Esophagus muscularis mucosa (tissue), 4 donors: ENCODE data around the gene TAS2R16. TPM values are rescaled to one million over a fixed set of nuclear protein-coding genes. Genes with fewer than 3 reads are reported as not detected.

Experiments
- DNase-seq: peaks from one replicate; pipeline ENCODE4 v3.0.0-alpha.2; 2017; ENCODE audit errors: extremely low spot score
- H3K27ac ChIP-seq, 4 donors: fragments of 200-600 bp; sonication (generic); replicated peaks in 1 of 4; 1 replicate in 3 of 4; 2 replicates in 1 of 4; pipeline ENCODE4 v1.5.1; 2016 to 2019; ENCODE audit warnings: mild to moderate bottlenecking in 1 of 4
- H3K27me3 ChIP-seq, 4 donors: fragments of 200-600 bp; sonication (generic); one replicate each; pipeline versions ENCODE4 v1.5.1 to v1.6.0; 2016 to 2019
- H3K36me3 ChIP-seq, 4 donors: fragments of 200-600 bp; sonication (generic); one replicate each; pipeline ENCODE4 v1.5.1; 2016 to 2019
- H3K4me1 ChIP-seq, 4 donors: fragments of 200-600 bp; sonication (generic); one replicate each; pipeline ENCODE4 v1.5.1; 2016 to 2019
- H3K4me3 ChIP-seq, 4 donors: fragments of 200-600 bp; sonication (generic); 1 replicate in 2 of 4; 2 replicates in 2 of 4; pipeline ENCODE4 v1.5.1; 2016 to 2019; ENCODE audit warnings: mild to moderate bottlenecking in 4 of 4, moderate library complexity in 1 of 4
- H3K9me3 ChIP-seq, 4 donors: fragments of 200-600 bp; sonication (generic); 1 replicate in 3 of 4; 2 replicates in 1 of 4; pipeline ENCODE4 v1.5.1; 2016 to 2019
- CTCF ChIP-seq, 3 experiments: fragments of 200-600 bp in 2 of 3; fragments of 450-650 bp in 1 of 3; sonication (generic) in 2 of 3; IDR thresholded peaks; one replicate each; pipeline ENCODE4 v1.5.1; 2017 to 2019; ENCODE audit warnings: antibody characterized with exemption in 3 of 3, mild to moderate bottlenecking in 2 of 3, moderate library complexity in 1 of 3
- EP300 ChIP-seq: sonication (generic); formaldehyde crosslinking; IDR thresholded peaks from one replicate; pipeline ENCODE4 v1.6.1; 2017; ENCODE audit warnings: antibody characterized with exemption
- POLR2A ChIP-seq: fragments of 450-650 bp; IDR thresholded peaks from one replicate; pipeline ENCODE4 v1.6.1; 2017; ENCODE audit warnings: antibody characterized with exemption, moderate library complexity, mild to moderate bottlenecking, low read depth
- POLR2AphosphoS5 ChIP-seq, 2 donors: sonication (generic); formaldehyde crosslinking; IDR thresholded peaks; one replicate each; pipeline ENCODE4 v1.6.1; 2017; ENCODE audit warnings: antibody characterized with exemption in 2 of 2
- WGBS: methylation state at CpG from one replicate; pipeline ENCODE4 v1.1.5; 2018; 5-methylcytosine and 5-hydroxymethylcytosine counted together
- intact Hi-C: fragments of 100-400 bp; cut with DNase I; formaldehyde crosslinking; loops from one replicate; pipeline ENCODE4 v1.15.1; 2023
- total RNA-seq, 4 donors: library from RNA; depleted of rRNA; stranded (reverse); fragments of >200 nt; gene quantifications; one replicate each; pipeline versions ENCODE4 v1.1.0 to v1.2.1, GENCODE V29; 2016

Gene TAS2R16
- total RNA-seq = not detected

- no peaks in the 10 kb centered on the region for H3K36me3 ChIP-seq
- intact Hi-C loops = no loop called here
- no peak within 1 kb of the TSS for H3K27ac ChIP-seq
- no peak within 1 kb of the TSS for H3K4me3 ChIP-seq
- H3K9me3 ChIP-seq = no peaks in the 10 kb centered on the region
- TF ChIP-seq POLR2A (no peak), CTCF (IDR thresholded peaks at IDR 0.05) (no peak), POLR2AphosphoS5 (IDR thresholded peaks at IDR 0.05) (no peak)
- H3K27me3 ChIP-seq = no peaks in the 10 kb centered on the region
- H3K4me1 ChIP-seq = no peaks in the 10 kb centered on the region
- DNase-seq = no peak
These were observed at the start of gene TAS2R16 for GRCh38 chr7:122995600-122995999. TAS2R16 (minus strand) TSS chr7:122995700; CDS start chr7:122995634, 66 bp downstream.

- no peak overlapping the region for H3K4me3 ChIP-seq
- H3K27ac ChIP-seq = no peak overlapping the region
- no peak for TF ChIP-seq EP300
- TF ChIP-seq POLR2AphosphoS5 (IDR thresholded peaks at IDR 0.05) = no peak
- no peaks in the 10 kb centered on the region for H3K36me3 ChIP-seq
- peaks cover 0 to 15% (median 10%) of the 10 kb centered on the region in 4 donors for H3K9me3 ChIP-seq
- intact Hi-C loops = no loop called here
- no peak for DNase-seq
- no peaks in the 10 kb centered on the region for H3K4me1 ChIP-seq
- H3K27me3 ChIP-seq = no peaks in the 10 kb centered on the region
These were observed 48.1 kb upstream of the TAS2R16 start for GRCh38 chr7:123043642-123044041.

GRCh38 chr7:123041101-123041500 is 45.6 kb upstream of the TAS2R16 start:
- DNase-seq = no peak
- H3K4me1 ChIP-seq = no peaks in the 10 kb centered on the region
- TF ChIP-seq EP300 (no peak), POLR2A (no peak), CTCF (IDR thresholded peaks at IDR 0.05) (no peak), POLR2AphosphoS5 (IDR thresholded peaks at IDR 0.05) (no peak)
- no peaks in the 10 kb centered on the region for H3K27me3 ChIP-seq
- no peak overlapping the region for H3K27ac ChIP-seq
- H3K9me3 ChIP-seq = no peaks in the 10 kb centered on the region
- 69% methylated on average over 1 of the region's 1 CpG for WGBS
- H3K36me3 ChIP-seq = no peaks in the 10 kb centered on the region
- H3K4me3 ChIP-seq = no peak overlapping the region
- intact Hi-C loops = no loop called here

- Histone ChIP-seq H3K36me3 (no peaks in the 10 kb centered on the region), H3K9me3 (no peaks in the 10 kb centered on the region), H3K27me3 (no peaks in the 10 kb centered on the region), H3K4me3 (no peak overlapping the region), H3K27ac (no peak overlapping the region), H3K4me1 (no peaks in the 10 kb centered on the region)
- TF ChIP-seq CTCF (IDR thresholded peaks at IDR 0.05) (no peak), POLR2AphosphoS5 (IDR thresholded peaks at IDR 0.05) (no peak), POLR2A (no peak), EP300 (no peak)
- 32% methylated on average over 3 of the region's 3 CpGs for WGBS
- intact Hi-C loops = no loop called here
- DNase-seq = no peak
These were observed 43.8 kb upstream of the TAS2R16 start for GRCh38 chr7:123039269-123039668.

GRCh38 chr7:123034106-123034505 is 38.6 kb upstream of the TAS2R16 start:
- no peak overlapping the region for H3K27ac ChIP-seq
- no peaks in the 10 kb centered on the region for H3K27me3 ChIP-seq
- no peaks in the 10 kb centered on the region for H3K9me3 ChIP-seq
- H3K4me3 ChIP-seq = no peak overlapping the region
- no peaks in the 10 kb centered on the region for H3K4me1 ChIP-seq
- DNase-seq = no peak
- intact Hi-C loops = no loop called here
- TF ChIP-seq POLR2A (no peak), CTCF (IDR thresholded peaks at IDR 0.05) (no peak), POLR2AphosphoS5 (IDR thresholded peaks at IDR 0.05) (no peak), EP300 (no peak)
- 100% methylated on average over 1 of the region's 1 CpG for WGBS
- no peaks in the 10 kb centered on the region for H3K36me3 ChIP-seq
